Adipocyte (in vitro differentiated cells): Measurements from ENCODE around the gene MED17.

ENCODE experiments used
- DNase-seq: peaks from one replicate; pipeline ENCODE4 v3.0.0-alpha.2; 2015; ENCODE audit warnings: low read depth
- H3K27me3 ChIP-seq: replicated peaks from 2 replicates; pipeline ENCODE4 v1.7.0; 2013; ENCODE audit warnings: mild to moderate bottlenecking, low read length, moderate library complexity; ENCODE audit not compliant: control insufficient read depth, insufficient read depth
- H3K36me3 ChIP-seq: 2 replicates; pipeline ENCODE4 v1.7.0; 2013; ENCODE audit warnings: low read length, mild to moderate bottlenecking, moderate library complexity; ENCODE audit not compliant: control insufficient read depth, insufficient read depth, severe bottlenecking
- H3K4me1 ChIP-seq: 2 replicates; pipeline ENCODE4 v1.7.0; 2013; ENCODE audit warnings: mild to moderate bottlenecking, low read length, moderate library complexity; ENCODE audit not compliant: control insufficient read depth, insufficient read depth
- H3K4me3 ChIP-seq: 2 replicates; pipeline ENCODE4 v1.7.0; 2013; ENCODE audit warnings: mild to moderate bottlenecking, low read length, moderate library complexity
- H3K9ac ChIP-seq: 2 replicates; pipeline ENCODE4 v1.7.0; 2013; ENCODE audit warnings: mild to moderate bottlenecking, low read length, moderate library complexity
- H3K9me3 ChIP-seq: 2 replicates; pipeline ENCODE4 v1.7.0; 2013; ENCODE audit warnings: mild to moderate bottlenecking, low read length, moderate library complexity; ENCODE audit not compliant: control insufficient read depth

Gene MED17

GRCh38 chr11:93784935-93785360 lies 866 bp downstream of the MED17 start:
- H3K4me1 ChIP-seq: peaks cover 26% of the 10 kb centered on the region
- no peaks in the 10 kb centered on the region for H3K9me3 ChIP-seq
- peaks cover 22% of the 10 kb centered on the region for H3K36me3 ChIP-seq
- DNase-seq: no peak
- peak overlapping the region; percentile 87 for H3K4me3 ChIP-seq
- H3K27me3 ChIP-seq: no peaks in the 10 kb centered on the region
- H3K9ac ChIP-seq: peak overlapping the region; percentile 99

- H3K36me3 ChIP-seq: peaks cover 87% of the 10 kb centered on the region
- no peak overlapping the region for H3K4me3 ChIP-seq
- H3K9ac ChIP-seq: no peak overlapping the region
- DNase-seq: peak; percentile 78
- H3K27me3 ChIP-seq: no peaks in the 10 kb centered on the region
- H3K9me3 ChIP-seq: no peaks in the 10 kb centered on the region
- H3K4me1 ChIP-seq: peaks cover 12% of the 10 kb centered on the region
These were observed 7.4 kb downstream of the MED17 start for GRCh38 chr11:93791493-93791892.

GRCh38 chr11:93796441-93797231 lies 12.6 kb downstream of the MED17 start:
- peaks cover 3% of the 10 kb centered on the region for H3K4me1 ChIP-seq
- H3K4me3 ChIP-seq: no peak overlapping the region
- H3K27me3 ChIP-seq: no peaks in the 10 kb centered on the region
- no peak overlapping the region for H3K9ac ChIP-seq
- peak; percentile 12 for DNase-seq
- H3K9me3 ChIP-seq: no peaks in the 10 kb centered on the region
- H3K36me3 ChIP-seq: peaks cover 92% of the 10 kb centered on the region

GRCh38 chr11:93801366-93801765 lies 17.3 kb downstream of the MED17 start:
- Histone ChIP-seq H3K9me3 (no peaks in the 10 kb centered on the region), H3K36me3 (peaks cover 83% of the 10 kb centered on the region)

GRCh38 chr11:93804879-93805278 lies 20.8 kb downstream of the MED17 start:
- Histone ChIP-seq H3K27me3 (no peaks in the 10 kb centered on the region), H3K36me3 (peaks cover 84% of the 10 kb centered on the region), H3K9ac (no peak overlapping the region), H3K9me3 (no peaks in the 10 kb centered on the region), H3K4me3 (no peak overlapping the region), H3K4me1 (no peaks in the 10 kb centered on the region)
- DNase-seq: no peak

More at GRCh38 chr11:93801366-93801765, 17.3 kb downstream of the MED17 start:
- Histone ChIP-seq H3K9ac (no peak overlapping the region), H3K4me1 (no peaks in the 10 kb centered on the region), H3K27me3 (no peaks in the 10 kb centered on the region), H3K4me3 (no peak overlapping the region)
- DNase-seq: no peak

- Histone ChIP-seq H3K9ac (no peak overlapping the region), H3K27me3 (no peaks in the 10 kb centered on the region), H3K36me3 (peaks cover 86% of the 10 kb centered on the region), H3K9me3 (no peaks in the 10 kb centered on the region), H3K4me1 (peaks cover 2% of the 10 kb centered on the region), H3K4me3 (no peak overlapping the region)
- DNase-seq: no peak
These were observed 23.9 kb downstream of the MED17 start for GRCh38 chr11:93807980-93808379.

GRCh38 chr11:93813974-93814373 lies 29.9 kb downstream of the MED17 start:
- peaks cover 5% of the 10 kb centered on the region for H3K4me1 ChIP-seq
- peaks cover 65% of the 10 kb centered on the region for H3K36me3 ChIP-seq
- DNase-seq: no peak
- H3K27me3 ChIP-seq: no peaks in the 10 kb centered on the region
- no peak overlapping the region for H3K4me3 ChIP-seq
- no peaks in the 10 kb centered on the region for H3K9me3 ChIP-seq
- no peak overlapping the region for H3K9ac ChIP-seq

- peaks cover 5% of the 10 kb centered on the region for H3K4me1 ChIP-seq
- DNase-seq: no peak
- H3K4me3 ChIP-seq: no peak overlapping the region
- no peaks in the 10 kb centered on the region for H3K27me3 ChIP-seq
- peaks cover 55% of the 10 kb centered on the region for H3K36me3 ChIP-seq
- no peaks in the 10 kb centered on the region for H3K9me3 ChIP-seq
- no peak overlapping the region for H3K9ac ChIP-seq
These were observed 31.0 kb downstream of the MED17 start for GRCh38 chr11:93814966-93815633.

GRCh38 chr11:93817426-93818348 lies 33.6 kb downstream of the MED17 start:
- no peak for DNase-seq

GRCh38 chr11:93819966-93820695 lies 36.0 kb downstream of the MED17 start:
- peaks cover 3% of the 10 kb centered on the region for H3K4me1 ChIP-seq
- no peaks in the 10 kb centered on the region for H3K9me3 ChIP-seq
- DNase-seq: no peak
- no peaks in the 10 kb centered on the region for H3K27me3 ChIP-seq
- H3K9ac ChIP-seq: no peak overlapping the region
- no peak overlapping the region for H3K4me3 ChIP-seq
- peaks cover 8% of the 10 kb centered on the region for H3K36me3 ChIP-seq

More at GRCh38 chr11:93817426-93818348, 33.6 kb downstream of the MED17 start:
- Histone ChIP-seq H3K4me1 (peaks cover 3% of the 10 kb centered on the region), H3K4me3 (no peak overlapping the region), H3K36me3 (peaks cover 32% of the 10 kb centered on the region), H3K27me3 (no peaks in the 10 kb centered on the region), H3K9ac (no peak overlapping the region), H3K9me3 (no peaks in the 10 kb centered on the region)
